Mesendoderm (in vitro differentiated cells): ENCODE measurements around the gene RPS4Y1.

Source experiments
- DNase-seq: peaks from one replicate; pipeline ENCODE4 v3.0.0; 2013
- H2AK5ac ChIP-seq: 2 replicates; pipeline ENCODE4 v1.6.1; 2013; ENCODE audit warnings: low read length, inconsistent platforms
- H2BK120ac ChIP-seq: 2 replicates; pipeline ENCODE4 v1.6.1; 2013; ENCODE audit warnings: low read depth, mild to moderate bottlenecking, low read length, moderate library complexity, mixed read lengths
- H2BK15ac ChIP-seq: replicated peaks from 2 replicates; pipeline ENCODE4 v1.6.1; 2013; ENCODE audit warnings: low read depth, mild to moderate bottlenecking, moderate library complexity
- H2BK5ac ChIP-seq: 2 replicates; pipeline ENCODE4 v1.6.1; 2013; ENCODE audit warnings: low read length, inconsistent platforms
- H3K18ac ChIP-seq: 2 replicates; pipeline ENCODE4 v1.6.1; 2013; ENCODE audit warnings: mild to moderate bottlenecking, low read length, mixed read lengths
- H3K23ac ChIP-seq: one replicate; pipeline ENCODE4 v1.6.1; 2013; ENCODE audit warnings: low read length
- H3K27ac ChIP-seq: 2 replicates; pipeline ENCODE4 v1.5.1; 2013; ENCODE audit warnings: low read depth, mild to moderate bottlenecking, inconsistent platforms, low read length, moderate library complexity
- H3K27me3 ChIP-seq: 2 replicates; pipeline ENCODE4 v1.6.1; 2013; ENCODE audit warnings: low read length, control low read depth, mild to moderate bottlenecking, inconsistent platforms; ENCODE audit not compliant: insufficient read depth, poor library complexity
- H3K36me3 ChIP-seq: 2 replicates; pipeline ENCODE4 v1.6.1; 2013; ENCODE audit warnings: low read length, inconsistent platforms; ENCODE audit not compliant: control insufficient read depth, insufficient read depth
- H3K4ac ChIP-seq: one replicate; pipeline ENCODE4 v1.6.1; 2013; ENCODE audit warnings: low read depth, mild to moderate bottlenecking, low read length, moderate library complexity
- H3K4me1 ChIP-seq: 2 replicates; pipeline ENCODE4 v1.6.1; 2013; ENCODE audit warnings: low read depth, low read length, inconsistent platforms; ENCODE audit not compliant: control insufficient read depth
- H3K4me2 ChIP-seq: 2 replicates; pipeline ENCODE4 v1.6.1; 2013; ENCODE audit warnings: low read length
- H3K4me3 ChIP-seq: 2 replicates; pipeline ENCODE4 v1.5.1; 2013; ENCODE audit warnings: mild to moderate bottlenecking, low read length
- H3K56ac ChIP-seq: one replicate; pipeline ENCODE4 v1.6.1; 2013; ENCODE audit warnings: low read length
- H3K79me1 ChIP-seq: 2 replicates; pipeline ENCODE4 v1.6.1; 2013; ENCODE audit warnings: low read length, inconsistent platforms
- H3K79me2 ChIP-seq: 2 replicates; pipeline ENCODE4 v1.6.1; 2013; ENCODE audit warnings: mild to moderate bottlenecking, low read length; ENCODE audit not compliant: control insufficient read depth, insufficient read depth
- H3K9ac ChIP-seq: 2 replicates; pipeline ENCODE4 v1.6.1; 2013; ENCODE audit warnings: low read length, inconsistent platforms
- H4K5ac ChIP-seq: one replicate; pipeline ENCODE4 v1.6.1; 2013; ENCODE audit warnings: low read length
- H4K8ac ChIP-seq: one replicate; pipeline ENCODE4 v1.6.1; 2013; ENCODE audit warnings: low read depth, mild to moderate bottlenecking, control low read depth, low read length, moderate library complexity
- WGBS: extraction: QIAGEN DNeasy Blood & Tissue Kit; methylation state at CpG from one replicate; pipeline ENCODE4 v1.1.7; 2013; ENCODE audit warnings: low lambda C conversion rate, missing lambda C conversion rate; ENCODE audit not compliant: insufficient coverage; ENCODE audit errors: extremely low coverage; 5-methylcytosine and 5-hydroxymethylcytosine counted together

The RPS4Y1 gene

GRCh38 chrY:2883561-2883960 lies 42.2 kb downstream of the RPS4Y1 start:
- Histone ChIP-seq H3K18ac (no peak overlapping the region), H4K5ac (no peak overlapping the region), H3K79me2 (no peaks in the 10 kb centered on the region), H2BK5ac (no peak overlapping the region), H4K8ac (no peak overlapping the region), H2BK15ac (no peak overlapping the region), H3K27me3 (no peaks in the 10 kb centered on the region), H3K56ac (no peak overlapping the region), H3K4ac (no peak overlapping the region), H2BK120ac (no peak overlapping the region), H3K4me3 (no peak overlapping the region), H3K27ac (no peak overlapping the region), H3K4me1 (peaks cover 2% of the 10 kb centered on the region), H3K9ac (no peak overlapping the region), H3K4me2 (no peak overlapping the region), H2AK5ac (no peak overlapping the region), H3K36me3 (no peaks in the 10 kb centered on the region), H3K23ac (no peak overlapping the region), H3K79me1 (no peaks in the 10 kb centered on the region)
- no peak for DNase-seq
- no CpG with 5 or more reads among the region's 1 CpG for WGBS

DNA sequence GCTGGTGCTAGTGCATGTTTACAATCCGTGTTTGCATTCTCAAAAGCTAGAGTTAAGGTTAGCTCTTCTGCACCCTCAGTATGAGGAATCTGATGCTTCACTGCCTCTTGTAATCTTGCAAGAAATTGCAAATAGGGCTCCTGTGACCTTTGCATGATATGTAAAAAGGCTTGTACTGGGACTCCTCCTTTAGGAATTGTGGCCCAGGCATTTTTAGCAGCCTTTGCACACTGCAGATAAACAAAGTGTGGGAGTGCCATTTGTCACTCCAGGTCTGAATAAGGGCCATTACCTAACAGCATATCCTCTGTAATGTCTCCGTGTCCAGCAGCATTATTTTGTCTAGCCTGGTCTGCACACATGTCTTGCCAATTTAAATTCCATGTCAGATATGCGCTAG lies 44.5 kb downstream of the RPS4Y1 start:
- Histone ChIP-seq H3K23ac (no peak overlapping the region), H3K56ac (peak overlapping the region; percentile 85), H3K79me2 (no peaks in the 10 kb centered on the region), H3K36me3 (no peaks in the 10 kb centered on the region), H3K4me2 (no peak overlapping the region), H3K4ac (peak overlapping the region; percentile 16), H3K27ac (peak overlapping the region; percentile 71), H3K18ac (peak overlapping the region; percentile 39), H4K5ac (no peak overlapping the region), H2AK5ac (peak overlapping the region; percentile 65), H2BK5ac (peak overlapping the region; percentile 95), H3K9ac (peak overlapping the region; percentile 61), H3K4me1 (peaks cover 2% of the 10 kb centered on the region), H4K8ac (no peak overlapping the region), H3K79me1 (no peaks in the 10 kb centered on the region), H2BK120ac (no peak overlapping the region), H3K4me3 (no peak overlapping the region), H3K27me3 (no peaks in the 10 kb centered on the region), H2BK15ac (no peak overlapping the region)
- WGBS, result no CpG with 5 or more reads among the region's 3 CpGs
- peak; percentile 37 for DNase-seq

- no CpG with 5 or more reads among the region's 5 CpGs for WGBS
- H3K27me3 ChIP-seq, result no peaks in the 10 kb centered on the region
- DNase-seq, result peak; percentile 91
Observed at GRCh38 chrY:2887386-2887785, 46.0 kb downstream of the RPS4Y1 start.

DNA sequence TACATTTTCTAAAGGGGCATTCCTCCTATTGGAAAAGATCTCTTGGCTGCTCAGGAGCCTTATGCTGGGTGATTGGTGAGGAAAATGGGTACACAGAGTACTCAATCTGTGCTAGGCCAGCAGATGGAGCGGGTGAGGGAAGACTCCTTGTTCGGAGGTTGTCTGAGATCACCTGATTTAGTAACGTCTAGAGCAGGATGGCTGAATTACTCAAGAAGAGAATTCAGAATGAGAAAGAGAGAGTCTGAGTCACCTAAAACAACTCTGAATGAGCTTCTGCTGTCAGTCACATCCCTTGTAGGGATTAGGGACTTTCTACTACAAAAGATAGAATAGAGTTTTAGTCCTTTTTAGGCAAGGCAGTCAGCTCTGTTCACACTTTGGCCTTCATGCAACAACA lies 46.6 kb downstream of the RPS4Y1 start:
- Histone ChIP-seq H4K8ac (no peak overlapping the region), H3K79me1 (no peaks in the 10 kb centered on the region), H2BK120ac (peak overlapping the region; percentile 93), H3K27ac (peak overlapping the region; percentile 91), H3K9ac (peak overlapping the region; percentile 50), H2BK5ac (peak overlapping the region; percentile 75), H3K27me3 (no peaks in the 10 kb centered on the region), H4K5ac (no peak overlapping the region), H3K18ac (peak overlapping the region; percentile 75), H2BK15ac (no peak overlapping the region), H3K4me2 (no peak overlapping the region), H3K56ac (peak overlapping the region; percentile 80), H3K79me2 (no peaks in the 10 kb centered on the region), H3K23ac (no peak overlapping the region), H3K4me1 (peaks cover 2% of the 10 kb centered on the region), H3K4me3 (no peak overlapping the region), H3K4ac (peak overlapping the region; percentile 17), H2AK5ac (no peak overlapping the region), H3K36me3 (no peaks in the 10 kb centered on the region)
- DNase-seq, result peak; percentile 78
- WGBS, result no CpG with 5 or more reads among the region's 3 CpGs

More at GRCh38 chrY:2887386-2887785, 46.0 kb downstream of the RPS4Y1 start:
- H4K8ac ChIP-seq, result no peak overlapping the region
- H3K36me3 ChIP-seq, result no peaks in the 10 kb centered on the region
- no peak overlapping the region for H2AK5ac ChIP-seq
- H3K79me1 ChIP-seq, result no peaks in the 10 kb centered on the region
- H3K4me3 ChIP-seq, result no peak overlapping the region
- peaks cover 2% of the 10 kb centered on the region for H3K4me1 ChIP-seq
- H4K5ac ChIP-seq, result no peak overlapping the region
- peak overlapping the region; percentile 75 for H2BK5ac ChIP-seq
- no peaks in the 10 kb centered on the region for H3K79me2 ChIP-seq
- H2BK15ac ChIP-seq, result no peak overlapping the region
- H3K27ac ChIP-seq, result peak overlapping the region; percentile 91
- no peak overlapping the region for H3K4ac ChIP-seq
- H3K9ac ChIP-seq, result peak overlapping the region; percentile 50
- peak overlapping the region; percentile 80 for H3K56ac ChIP-seq
- no peak overlapping the region for H2BK120ac ChIP-seq
- no peak overlapping the region for H3K4me2 ChIP-seq
- no peak overlapping the region for H3K18ac ChIP-seq
- H3K23ac ChIP-seq, result no peak overlapping the region

GRCh38 chrY:2893471-2893870 lies 52.1 kb downstream of the RPS4Y1 start:
- DNase-seq, result no peak
- H3K18ac ChIP-seq, result no peak overlapping the region
- H4K5ac ChIP-seq, result no peak overlapping the region
- H3K4me3 ChIP-seq, result no peak overlapping the region
- H3K27me3 ChIP-seq, result no peaks in the 10 kb centered on the region
- no peak overlapping the region for H4K8ac ChIP-seq
- no peak overlapping the region for H3K56ac ChIP-seq
- no peak overlapping the region for H3K4ac ChIP-seq
- H3K27ac ChIP-seq, result no peak overlapping the region
- H3K36me3 ChIP-seq, result no peaks in the 10 kb centered on the region
- H3K23ac ChIP-seq, result no peak overlapping the region
- no peaks in the 10 kb centered on the region for H3K79me2 ChIP-seq
- no peak overlapping the region for H2BK5ac ChIP-seq
- no peaks in the 10 kb centered on the region for H3K79me1 ChIP-seq
- H3K9ac ChIP-seq, result no peak overlapping the region
- no peak overlapping the region for H3K4me2 ChIP-seq
- H2AK5ac ChIP-seq, result no peak overlapping the region
- no CpG with 5 or more reads among the region's 1 CpG for WGBS
- no peak overlapping the region for H2BK15ac ChIP-seq
- no peak overlapping the region for H2BK120ac ChIP-seq
- no peaks in the 10 kb centered on the region for H3K4me1 ChIP-seq

- WGBS, result no CpG with 5 or more reads among the region's 2 CpGs
- no peak overlapping the region for H2BK15ac ChIP-seq
- no peaks in the 10 kb centered on the region for H3K79me2 ChIP-seq
- no peak overlapping the region for H3K23ac ChIP-seq
- no peak overlapping the region for H2BK120ac ChIP-seq
- H3K9ac ChIP-seq, result no peak overlapping the region
- H3K79me1 ChIP-seq, result no peaks in the 10 kb centered on the region
- H3K4ac ChIP-seq, result no peak overlapping the region
- no peak overlapping the region for H3K27ac ChIP-seq
- DNase-seq, result no peak
- no peak overlapping the region for H4K5ac ChIP-seq
- H3K27me3 ChIP-seq, result no peaks in the 10 kb centered on the region
- no peak overlapping the region for H4K8ac ChIP-seq
- H3K4me3 ChIP-seq, result no peak overlapping the region
- H3K4me2 ChIP-seq, result no peak overlapping the region
- H3K18ac ChIP-seq, result no peak overlapping the region
- peak overlapping the region; percentile 60 for H3K56ac ChIP-seq
- no peak overlapping the region for H2AK5ac ChIP-seq
- no peaks in the 10 kb centered on the region for H3K36me3 ChIP-seq
- no peak overlapping the region for H2BK5ac ChIP-seq
- H3K4me1 ChIP-seq, result no peaks in the 10 kb centered on the region
Observed at GRCh38 chrY:2896050-2896449, 54.6 kb downstream of the RPS4Y1 start.
